IPS DF 4.7 (cell line): Measurements from ENCODE around the gene MLLT3.

Experiments used
- DNase-seq: peaks from one replicate; pipeline ENCODE4 v3.0.0-alpha.2; 2013; ENCODE audit warnings: low spot score; ENCODE audit errors: extremely low read depth

MLLT3 gene

DNA sequence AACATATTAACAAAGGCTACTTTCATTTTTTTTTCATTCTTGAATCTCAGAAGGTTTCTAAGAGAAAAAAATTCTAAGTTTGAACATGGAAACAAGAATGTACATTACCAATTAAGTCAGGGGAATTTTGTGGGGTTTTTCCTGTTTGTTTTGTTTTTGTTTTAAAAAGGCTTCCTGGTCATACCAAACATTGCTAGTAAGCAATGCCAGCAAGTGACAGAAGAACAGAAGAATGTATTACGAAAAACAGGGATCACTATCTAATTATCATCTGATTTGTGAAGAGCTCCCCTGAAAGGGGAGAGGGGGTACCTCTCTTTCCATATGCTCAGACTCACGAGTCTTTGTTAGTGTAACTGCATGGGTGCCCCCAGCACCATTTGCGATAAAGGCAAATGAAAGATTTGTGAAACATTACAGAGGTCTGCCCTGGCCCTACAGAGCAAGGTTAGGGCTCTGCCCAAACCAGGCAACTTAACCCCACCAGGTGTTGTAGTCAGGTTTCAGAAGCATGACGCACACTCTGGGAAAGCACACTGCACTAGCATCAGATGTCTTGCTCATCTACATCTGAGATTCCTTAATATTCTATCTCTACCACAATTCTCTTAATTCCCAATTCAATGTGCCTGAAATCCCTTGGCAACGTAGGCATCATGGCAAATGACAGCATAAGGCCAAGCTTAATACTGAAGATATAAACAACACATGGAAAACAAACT, 268.2 kb downstream of the MLLT3 start:
- DNase-seq = no peak

DNA sequence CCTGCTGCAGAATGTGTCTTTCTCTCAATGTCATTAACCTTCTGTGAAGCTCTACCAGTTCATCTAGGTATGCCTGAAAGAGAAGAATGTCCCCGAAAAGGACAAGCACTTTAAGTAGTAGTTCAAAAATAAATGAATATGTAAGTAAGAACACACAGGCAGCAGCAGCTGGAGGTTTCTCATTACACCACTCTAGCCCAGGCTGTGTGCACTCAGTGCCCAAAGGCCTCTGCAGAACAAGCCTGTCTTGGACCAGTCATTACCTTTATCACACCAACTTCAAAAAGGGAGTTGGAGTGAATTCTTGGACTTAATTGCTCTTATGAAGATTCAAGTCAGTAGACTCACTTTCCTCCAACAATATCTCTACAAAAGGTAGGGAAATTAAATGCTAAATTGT, 268.8 kb downstream of the MLLT3 start:
- no peak for DNase-seq

DNA sequence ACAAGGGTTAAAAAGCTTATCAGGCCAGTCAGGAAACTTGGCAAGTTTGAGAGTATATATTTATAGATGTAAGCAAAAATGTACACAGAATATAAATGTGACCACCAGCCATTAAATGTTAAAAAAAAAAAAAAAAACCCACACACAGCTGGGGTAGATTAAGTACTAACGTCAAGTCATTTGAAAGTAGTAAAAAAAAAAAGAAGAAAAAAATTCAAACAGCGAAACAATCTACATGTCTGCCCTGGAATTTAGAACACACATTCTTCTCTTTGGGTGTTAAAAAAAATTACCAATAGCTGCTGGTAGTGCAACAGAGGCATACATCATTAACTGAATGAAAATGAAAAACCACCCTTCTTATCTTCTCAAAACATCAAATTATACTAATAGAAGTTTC, 269.7 kb downstream of the MLLT3 start:
- no peak for DNase-seq

DNA sequence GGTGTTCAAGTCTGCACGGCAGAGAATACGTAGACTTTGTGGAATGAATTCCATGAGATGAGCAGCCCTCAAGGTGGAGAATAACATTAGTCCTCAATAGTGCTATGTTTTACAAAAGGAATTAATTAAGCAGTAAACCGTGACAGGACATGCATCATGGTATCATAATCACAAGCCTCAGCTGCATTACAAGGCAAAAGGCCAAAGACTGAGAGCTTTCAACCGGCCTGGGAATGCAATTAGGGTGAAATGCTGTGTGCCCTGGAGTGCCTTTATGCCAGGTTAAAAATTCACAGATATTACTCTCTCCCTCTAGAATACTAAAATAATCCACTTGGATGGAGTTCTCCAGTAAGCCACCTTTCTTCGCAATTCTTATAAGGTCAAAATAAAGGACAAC, 270.6 kb downstream of the MLLT3 start:
- DNase-seq = no peak

DNA sequence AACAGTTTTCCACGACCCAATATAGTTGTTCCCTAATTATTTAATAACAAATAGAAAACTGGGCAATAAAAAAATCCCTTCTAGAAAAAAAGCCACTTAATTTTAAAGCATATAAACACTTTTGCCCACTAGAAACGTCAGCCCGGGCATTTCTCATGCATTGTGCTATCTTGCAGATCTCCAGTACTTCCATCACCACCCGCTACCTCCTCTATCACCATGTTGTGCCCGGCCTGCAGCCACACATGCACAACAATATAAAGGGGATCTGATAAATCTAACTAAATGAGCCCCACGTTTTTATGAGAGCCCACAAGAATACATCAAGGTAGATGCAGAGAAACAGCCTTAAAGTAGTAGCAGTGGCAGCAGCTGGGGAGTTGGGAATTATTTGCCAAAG, 272.7 kb downstream of the MLLT3 start:
- no peak for DNase-seq

DNA sequence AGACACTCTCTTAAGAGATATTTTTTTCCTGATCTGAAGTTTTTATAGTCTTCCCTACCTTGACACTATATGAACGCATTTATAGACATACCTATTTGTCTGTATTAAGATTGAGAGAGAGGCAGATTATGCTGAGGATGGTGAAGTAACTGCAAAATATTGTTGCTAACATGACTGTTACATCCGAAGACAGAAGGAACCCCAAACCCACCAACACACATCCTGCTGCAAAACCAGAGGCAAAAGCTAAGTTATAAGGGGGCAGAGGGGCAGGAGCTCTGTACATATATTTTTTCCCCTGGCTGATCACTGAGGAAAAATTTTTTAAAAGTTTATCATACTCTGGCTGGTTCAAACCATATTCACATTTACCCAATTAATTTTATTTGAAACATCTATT, 279.0 kb downstream of the MLLT3 start:
- no peak for DNase-seq

DNA sequence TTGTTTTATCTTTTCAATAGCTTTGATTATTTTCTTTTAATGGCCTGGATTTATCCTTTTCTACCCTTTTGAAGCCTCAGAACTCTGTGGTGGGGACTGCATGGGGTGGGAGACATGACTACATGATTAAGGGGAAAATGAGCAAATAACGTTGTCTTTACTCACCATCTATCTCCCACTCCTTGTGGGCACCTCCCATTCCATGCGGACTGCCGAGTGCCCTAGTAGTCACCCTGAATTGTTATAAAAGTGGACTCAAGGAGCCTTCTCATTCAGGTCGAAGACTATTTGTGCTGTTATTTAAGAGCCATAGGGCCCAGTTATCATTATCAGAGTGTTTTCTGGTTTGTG, 281.8 kb downstream of the MLLT3 start:
- no peak for DNase-seq

DNA sequence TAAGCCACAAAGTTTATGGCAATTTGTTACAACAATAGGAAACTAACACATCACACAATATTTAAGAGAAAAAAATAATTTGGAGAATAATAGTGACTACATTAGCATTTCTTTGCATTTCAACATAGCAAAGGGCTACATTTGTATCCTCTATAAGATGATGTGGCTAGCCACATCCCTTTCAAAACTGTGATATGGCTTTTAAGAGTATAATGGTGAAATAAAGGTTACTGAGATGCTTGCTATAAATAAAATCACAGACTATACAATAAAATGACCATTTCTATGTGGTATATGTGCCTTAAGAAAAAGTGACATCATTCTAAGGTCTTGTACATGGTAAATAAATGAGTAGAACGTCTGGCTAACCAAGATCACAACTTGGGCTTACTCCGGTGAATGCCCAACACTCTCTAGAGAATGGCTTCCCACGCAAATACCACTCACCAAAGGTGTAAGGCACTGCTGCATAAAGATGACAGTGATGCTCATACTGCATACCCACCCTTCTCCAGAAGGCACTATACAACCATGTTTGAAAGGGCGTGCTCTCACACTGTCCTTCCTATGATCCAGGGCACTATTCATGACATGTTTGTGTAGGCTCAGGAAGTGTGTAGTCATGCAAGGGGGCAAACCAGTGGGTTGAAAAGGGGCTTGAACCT, 286.5 kb downstream of the MLLT3 start:
- DNase-seq = no peak

DNA sequence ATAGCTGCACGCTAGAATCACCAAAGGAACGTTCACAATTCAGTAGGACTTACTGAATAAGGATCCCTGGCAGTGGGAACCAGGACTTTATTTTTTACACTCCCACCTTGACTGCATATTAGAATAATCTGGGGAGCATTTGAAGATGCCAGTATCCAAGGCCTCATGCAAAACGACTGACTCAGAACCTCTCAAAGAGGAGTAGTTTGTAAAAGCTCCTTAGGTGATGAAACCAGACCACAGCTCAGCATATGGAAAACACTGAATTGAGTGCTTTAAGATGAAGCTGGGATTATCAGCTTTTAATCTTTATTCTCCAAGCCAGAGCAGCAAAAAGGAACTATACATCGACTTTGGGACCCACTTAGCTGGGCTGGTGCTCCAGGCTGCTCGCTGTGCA, 288.3 kb downstream of the MLLT3 start:
- no peak for DNase-seq

DNA sequence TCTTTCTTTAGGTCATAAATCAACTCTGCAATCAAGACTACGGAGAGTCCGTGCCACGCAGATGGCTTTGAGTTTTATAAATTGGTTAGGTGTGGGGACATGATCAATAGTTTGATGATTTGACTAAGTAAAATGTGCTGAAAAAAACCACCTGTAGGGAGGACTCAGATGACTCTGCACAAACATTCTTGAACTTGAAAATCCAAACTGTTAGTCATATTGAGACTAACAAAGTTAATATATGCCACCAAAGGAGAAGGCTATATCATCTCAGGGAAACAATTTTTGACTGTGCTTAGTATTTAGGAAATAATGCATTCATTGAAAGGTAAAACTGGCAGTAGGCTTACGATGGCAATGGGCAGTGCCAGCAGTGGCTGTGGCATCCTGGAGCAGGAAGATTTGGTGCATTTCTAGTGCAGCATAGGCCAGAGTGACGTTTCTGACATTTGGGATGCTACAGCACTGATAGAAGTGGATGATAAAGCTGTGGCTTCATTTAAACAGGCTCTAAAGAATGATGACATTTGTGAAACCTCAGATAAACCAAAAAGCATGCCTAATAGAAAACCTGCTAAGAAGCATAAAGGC, 291.1 kb downstream of the MLLT3 start:
- no peak for DNase-seq

DNA sequence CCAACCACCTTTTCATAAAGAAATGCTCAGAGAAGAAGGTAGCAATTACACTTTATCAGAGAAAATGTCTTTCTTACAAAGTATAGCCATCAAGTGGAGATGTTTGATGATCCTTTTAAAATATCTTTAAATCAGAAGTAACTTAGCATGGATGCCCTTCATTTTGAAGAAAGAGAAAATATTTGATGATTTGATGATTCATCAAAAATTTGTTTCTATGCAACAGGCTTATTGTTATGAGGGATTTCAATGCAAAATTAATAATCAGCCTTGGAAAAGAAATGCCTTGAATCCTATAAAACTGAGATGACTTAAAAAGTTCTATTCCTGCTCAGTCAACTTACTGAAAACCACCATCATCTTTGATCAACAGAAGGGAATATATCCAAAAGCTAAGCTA, 291.6 kb downstream of the MLLT3 start:
- DNase-seq = no peak

DNA sequence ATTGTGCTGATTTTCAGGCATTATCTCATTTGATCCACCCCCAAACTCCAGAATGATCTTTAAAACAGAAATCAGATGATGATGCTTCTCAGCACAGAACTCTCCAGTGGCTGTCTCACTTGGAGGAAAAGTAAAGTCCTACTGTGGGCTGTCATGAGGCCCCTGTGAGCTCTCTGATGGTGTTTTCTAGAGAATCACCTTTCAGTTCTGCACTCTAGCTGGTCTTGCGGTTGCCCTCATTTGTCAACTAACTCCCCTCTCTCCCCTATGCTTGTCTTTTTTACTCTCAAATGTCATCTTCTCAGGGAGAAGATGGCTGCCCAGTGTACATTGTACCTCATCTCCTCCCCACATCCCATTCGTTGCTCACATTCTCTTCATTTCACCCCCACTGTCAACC, 295.8 kb downstream of the MLLT3 start:
- no peak for DNase-seq

DNA sequence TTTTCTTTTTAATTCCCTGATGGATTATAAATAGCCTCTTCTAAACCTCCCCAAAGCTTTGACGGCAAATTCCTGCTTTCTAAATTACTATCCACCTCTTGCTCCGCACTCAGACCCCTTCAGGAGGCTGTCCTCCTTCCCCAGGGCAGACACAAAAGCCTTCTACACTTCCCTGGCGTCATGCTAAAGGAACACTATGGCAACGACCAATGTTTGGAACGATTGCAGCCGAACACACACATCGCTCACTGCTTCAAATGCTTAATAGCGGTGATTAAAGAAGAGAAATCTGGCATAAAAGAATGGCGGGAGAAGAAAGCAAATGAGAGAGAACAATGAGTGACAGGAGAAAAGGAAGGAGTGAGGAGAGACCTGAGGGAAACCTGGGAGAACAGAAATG, 297.3 kb downstream of the MLLT3 start:
- no peak for DNase-seq

DNA sequence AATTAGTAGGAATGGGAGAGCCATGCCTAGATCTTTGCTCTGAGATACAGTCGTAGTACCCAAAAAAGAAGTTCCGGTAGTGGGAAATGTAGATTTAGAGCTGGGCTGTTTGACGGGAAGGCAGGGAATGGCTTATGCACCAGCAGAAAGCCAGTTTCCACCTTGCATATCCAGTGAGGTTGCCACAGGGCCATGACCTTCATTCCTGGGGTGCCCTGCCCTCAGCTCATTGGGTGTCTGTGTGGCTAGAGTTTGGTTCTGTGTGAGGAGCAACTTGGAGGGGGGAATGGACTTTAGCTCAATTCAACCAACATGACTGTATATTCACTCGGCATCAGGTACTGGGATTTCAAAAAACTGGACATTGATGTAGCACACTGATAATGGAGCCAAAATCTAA, 300.1 kb downstream of the MLLT3 start:
- no peak for DNase-seq

DNA sequence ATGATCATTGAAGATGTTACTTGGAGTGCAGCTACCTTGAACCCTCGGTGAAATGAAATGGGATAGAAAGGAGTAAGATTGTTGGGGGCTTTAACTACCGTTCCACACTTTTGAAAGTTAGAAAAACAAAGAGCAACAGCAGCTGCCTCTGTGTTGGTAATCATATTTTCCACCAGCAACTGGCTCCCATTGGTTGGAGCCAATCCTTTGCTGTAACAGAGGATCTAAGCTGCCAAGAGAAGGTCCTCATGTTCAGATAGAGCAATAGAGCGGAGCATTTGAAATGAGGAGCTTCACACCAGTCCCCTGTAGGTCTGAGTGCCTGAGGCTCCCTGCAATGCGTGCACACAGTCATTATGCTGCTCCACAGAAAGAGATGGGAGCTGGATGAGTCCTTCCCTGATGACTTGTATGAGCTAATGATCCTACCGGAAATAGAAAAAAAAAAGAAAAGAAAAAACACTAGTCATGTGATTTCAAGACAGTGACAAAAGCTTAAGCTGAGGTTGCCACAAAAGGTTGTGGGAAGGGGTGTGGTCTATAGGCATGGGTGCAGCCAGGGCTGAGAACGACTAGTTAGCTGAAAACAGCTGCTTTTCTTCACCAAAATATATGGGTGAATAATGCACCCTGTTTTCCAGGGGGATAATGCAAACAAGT, 300.7 kb downstream of the MLLT3 start:
- DNase-seq = no peak

DNA sequence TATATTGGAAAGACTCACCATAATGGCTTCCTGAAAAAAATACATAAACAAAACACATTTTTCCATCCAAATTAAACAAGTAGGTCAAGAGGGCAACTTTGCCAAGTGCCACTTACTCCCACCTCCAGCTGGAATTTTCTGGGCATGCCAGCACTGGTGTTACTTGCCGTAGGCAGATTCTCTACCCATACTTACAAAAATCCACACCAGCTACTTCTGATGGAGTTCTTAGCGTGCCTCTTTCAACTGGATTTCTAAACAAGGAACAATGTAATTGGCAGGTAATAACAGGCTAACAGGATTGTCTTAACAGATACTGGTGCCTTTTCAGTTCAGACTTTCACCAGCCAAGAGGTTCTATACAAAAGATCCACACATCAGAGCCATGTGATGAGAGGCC, 301.4 kb downstream of the MLLT3 start:
- DNase-seq = no peak

DNA sequence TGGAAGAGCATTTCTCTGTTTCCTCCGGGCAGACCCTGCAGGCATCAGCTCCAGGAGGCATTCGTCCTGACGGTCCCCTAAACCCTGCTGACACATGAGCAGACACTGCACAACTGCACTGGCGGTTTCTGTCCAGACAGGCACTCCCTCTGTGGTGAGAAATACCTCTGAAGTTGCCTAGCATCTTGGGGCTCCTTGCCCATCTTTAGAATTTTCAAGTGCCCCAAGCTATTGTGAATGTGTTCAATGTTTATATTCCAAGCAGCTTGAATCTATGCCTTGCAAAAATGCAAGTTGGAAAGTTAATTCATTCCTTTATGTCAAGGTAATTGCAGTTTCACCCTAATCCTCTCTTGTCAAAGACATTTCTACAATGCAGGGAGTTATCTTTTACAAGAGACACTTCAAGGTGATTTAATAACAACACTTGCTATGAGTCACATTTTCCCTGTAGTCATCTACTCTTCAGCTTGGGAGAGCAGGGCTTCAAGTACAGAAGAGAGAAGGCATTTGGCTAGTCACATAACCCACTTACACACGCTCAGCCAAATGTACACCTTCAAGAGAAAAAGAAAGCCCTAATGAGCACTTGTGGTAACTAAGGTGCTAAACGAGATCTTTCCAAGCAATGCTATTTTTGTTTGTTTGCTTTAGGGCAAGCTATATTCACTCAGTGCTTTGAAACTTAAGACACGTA, 302.5 kb downstream of the MLLT3 start:
- no peak for DNase-seq

DNA sequence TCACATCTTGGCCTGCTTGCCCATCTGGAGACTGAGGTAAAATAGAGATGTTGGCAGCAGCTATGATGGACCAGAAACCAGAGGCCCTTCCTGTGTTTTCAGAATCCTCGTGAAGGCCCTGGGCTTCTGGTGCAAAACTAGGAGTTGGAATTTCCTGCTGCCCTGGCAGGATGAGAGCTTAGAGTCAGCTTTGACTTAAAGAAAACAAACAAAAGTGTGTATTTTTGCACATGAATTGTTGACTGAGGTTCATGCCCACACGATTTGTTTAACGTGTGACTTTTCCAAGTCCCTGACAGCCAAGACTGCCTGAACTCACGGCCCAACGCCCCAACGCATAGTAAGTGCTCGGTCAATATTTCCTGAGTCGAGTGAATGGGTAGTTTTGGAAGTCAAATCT, 303.1 kb downstream of the MLLT3 start:
- no peak for DNase-seq

DNA sequence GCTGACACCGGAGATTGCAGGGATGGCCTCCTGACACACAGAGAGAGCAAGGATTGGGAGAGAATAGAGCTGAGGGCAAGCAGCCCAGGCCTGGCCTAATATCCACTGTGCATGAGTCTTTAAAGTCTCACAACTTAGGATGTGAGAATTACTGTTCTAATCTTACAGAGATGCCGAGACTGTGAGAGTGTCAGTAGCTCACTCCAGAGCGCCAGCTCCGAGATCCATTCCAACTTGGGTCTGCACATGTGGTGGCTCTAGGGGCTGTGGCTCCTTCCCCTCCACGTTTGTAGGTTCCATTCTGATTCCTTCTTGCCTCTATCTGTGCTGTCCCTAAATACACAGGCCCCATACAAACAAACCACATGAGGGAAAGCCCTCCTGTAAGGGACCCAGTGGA, 304.6 kb downstream of the MLLT3 start:
- no peak for DNase-seq

DNA sequence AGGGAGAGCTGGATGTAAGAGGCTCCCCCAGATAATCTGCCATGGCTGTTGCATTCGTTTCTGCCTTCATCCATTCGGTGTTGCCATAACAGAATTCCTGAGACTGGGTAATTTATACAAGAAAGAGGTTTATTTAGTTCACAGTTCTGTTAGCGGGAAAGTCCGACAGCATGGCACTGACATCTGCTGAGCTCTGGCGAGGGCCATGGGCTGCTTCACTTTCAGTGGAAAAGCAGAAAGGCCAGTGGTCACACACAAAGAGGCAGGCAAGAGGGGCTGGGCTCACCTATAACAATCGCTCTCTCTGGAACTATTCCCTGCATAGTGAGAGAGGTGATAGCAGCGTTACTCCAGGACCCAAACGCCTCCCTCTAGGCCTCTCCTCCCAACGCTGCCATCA, 305.9 kb downstream of the MLLT3 start:
- no peak for DNase-seq

DNA sequence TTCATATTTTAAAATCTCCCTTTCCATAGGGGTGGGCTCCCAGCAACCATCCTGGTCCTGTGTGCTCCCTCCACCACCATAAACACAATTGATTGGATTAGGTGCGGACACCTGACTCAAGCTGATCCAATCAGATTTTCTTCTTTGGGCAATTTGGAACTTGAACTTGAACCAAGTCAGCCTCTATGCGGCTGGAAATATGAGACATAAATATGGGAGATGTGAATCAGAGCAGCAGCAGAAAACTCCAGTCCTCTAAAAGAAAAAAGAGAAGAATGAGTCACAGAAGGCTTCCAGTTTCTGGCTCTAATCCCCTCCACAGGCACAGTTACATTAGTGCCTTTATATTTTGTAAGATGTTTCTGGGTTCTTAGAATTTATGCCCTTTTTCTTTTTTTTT, 306.6 kb downstream of the MLLT3 start:
- no peak for DNase-seq

DNA sequence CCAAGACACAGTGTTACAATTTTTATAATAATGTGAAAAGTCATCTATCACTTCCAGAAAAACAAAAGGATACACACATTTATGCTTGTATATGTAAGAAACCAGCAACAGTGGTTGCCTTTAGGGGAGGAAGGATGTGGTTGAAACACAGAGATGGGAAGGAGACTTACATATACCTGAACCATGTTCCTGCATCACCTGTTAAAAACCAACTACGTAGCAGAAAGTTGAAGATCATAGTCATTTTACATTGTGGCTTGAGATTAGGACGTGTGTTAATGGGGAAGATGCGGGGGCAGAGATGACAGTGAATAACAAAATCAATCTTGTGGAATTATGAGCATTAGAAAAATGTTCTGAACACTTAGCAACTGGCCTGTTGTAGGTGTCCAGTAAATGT, 307.3 kb downstream of the MLLT3 start:
- DNase-seq = no peak
